MG63 (cell line): ENCODE data around the gene HSPA1B. TPM values are rescaled to one million over a fixed set of nuclear protein-coding genes. Genes with fewer than 3 reads are reported as not detected.
"Not testable (repeated sequence)": the region's sequence is repeated elsewhere in the genome, so short reads cannot be mapped to it uniquely, and the experiment has no call there.

ENCODE experiments used
- DNase-seq: peaks from one replicate; pipeline ENCODE4 v3.0.0-alpha.2; 2020
- H3K27me3 ChIP-seq: fragments of 250-450 bp; sonication (Bioruptor Pico); 2 replicates; pipeline ENCODE4 v1.5.1; 2020; ENCODE audit warnings: mild to moderate bottlenecking, moderate library complexity
- H3K36me3 ChIP-seq: fragments of 250-450 bp; sonication (Bioruptor Pico); 2 replicates; pipeline ENCODE4 v1.5.1; 2020; ENCODE audit warnings: mild to moderate bottlenecking, moderate library complexity
- H3K4me3 ChIP-seq: fragments of 250-450 bp; sonication (Bioruptor Pico); 2 replicates; pipeline ENCODE4 v1.5.1; 2020; ENCODE audit warnings: mild to moderate bottlenecking, moderate library complexity
- H3K9me3 ChIP-seq: fragments of 250-450 bp; sonication (Bioruptor Pico); 2 replicates; pipeline ENCODE4 v1.5.1; 2020; ENCODE audit warnings: mild to moderate bottlenecking, moderate library complexity
- total RNA-seq: library from RNA; depleted of rRNA; stranded (reverse); fragments of >200 nt; shearing (Covaris generic); gene quantifications from 2 replicates; pipeline ENCODE4 v1.2.3, GENCODE V29; 2014; ENCODE audit warnings: low replicate concordance

Gene HSPA1B
- total RNA-seq, 1 experiment from 2014 or later = 72.1 TPM

GRCh38 chr6:31794866-31795615 is 32.5 kb upstream of the HSPA1B start:
- Histone ChIP-seq H3K9me3 (no peaks in the 10 kb centered on the region), H3K4me3 (peak overlapping the region; percentile 85), H3K36me3 (peaks cover 8% of the 10 kb centered on the region), H3K27me3 (no peaks in the 10 kb centered on the region)
- no peak for DNase-seq

DNA sequence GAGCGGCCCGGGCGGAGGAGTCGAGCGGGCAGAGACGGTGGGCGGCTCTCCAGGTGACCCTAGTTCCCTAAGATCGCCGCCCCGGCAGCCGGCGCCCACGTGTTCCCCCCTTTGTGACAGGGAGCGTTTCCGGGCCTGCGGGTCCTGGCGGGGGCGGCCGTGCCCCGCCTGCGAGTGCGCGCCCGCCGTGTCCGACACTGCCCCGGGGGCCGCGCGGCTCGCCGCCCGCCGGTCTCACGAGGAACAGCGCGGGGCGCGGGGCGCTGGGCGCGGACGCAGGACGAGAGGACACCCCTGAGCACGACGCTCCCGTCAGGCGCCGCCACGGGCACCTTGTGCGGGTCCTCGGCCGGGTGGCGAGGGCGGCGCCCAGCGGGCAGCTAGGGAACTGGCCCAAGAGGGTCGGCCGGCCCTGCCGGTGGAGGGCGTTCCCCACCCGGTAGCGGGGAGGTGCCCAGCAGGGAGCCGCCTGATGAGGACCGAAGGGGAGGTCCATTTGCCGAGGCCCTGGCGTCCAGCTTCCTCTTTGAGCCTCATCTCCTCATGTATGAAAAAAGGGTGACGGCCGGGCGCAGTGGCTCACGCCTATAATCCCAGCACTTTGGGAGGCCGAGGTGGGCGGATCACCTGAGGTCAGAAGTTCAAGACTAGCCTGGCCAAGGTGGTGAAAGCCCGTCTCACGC is 31.8 kb upstream of the HSPA1B start, which contains the start of gene VARS1:
Gene VARS1, minus strand, starts transcription at position 137 of the 683 bp plus-strand sequence. CDS start 535 bp downstream, outside the sequence.
- Histone ChIP-seq H3K27me3 (no peaks in the 10 kb centered on the region), H3K9me3 (no peaks in the 10 kb centered on the region), H3K4me3 (peak within 1 kb of the TSS; percentile 85), H3K36me3 (peaks cover 6% of the 10 kb centered on the region)
- DNase-seq = peak; percentile 90

DNA sequence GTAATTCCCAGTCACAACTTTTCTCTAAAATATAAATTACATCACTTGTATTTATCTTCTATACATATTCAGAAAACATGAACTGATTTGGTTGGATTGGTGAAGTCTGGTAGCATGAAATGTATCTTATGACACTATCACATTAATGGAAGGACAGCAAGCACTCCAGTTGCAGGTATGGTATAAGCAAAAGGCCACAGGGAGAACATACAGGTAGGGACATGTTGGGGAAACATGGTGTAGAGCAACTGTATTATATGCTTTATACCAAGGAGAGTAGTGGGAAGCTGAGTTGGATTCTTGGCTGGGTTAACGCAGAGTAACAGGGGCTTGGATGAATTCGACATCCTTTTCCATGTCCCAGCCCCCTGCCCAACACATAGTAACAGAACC is 30.5 kb upstream of the HSPA1B start:
- Histone ChIP-seq H3K9me3 (no peaks in the 10 kb centered on the region), H3K27me3 (no peaks in the 10 kb centered on the region), H3K4me3 (no peak overlapping the region), H3K36me3 (no peaks in the 10 kb centered on the region; the same call in 1 of the 2 replicates)
- DNase-seq = no peak

DNA sequence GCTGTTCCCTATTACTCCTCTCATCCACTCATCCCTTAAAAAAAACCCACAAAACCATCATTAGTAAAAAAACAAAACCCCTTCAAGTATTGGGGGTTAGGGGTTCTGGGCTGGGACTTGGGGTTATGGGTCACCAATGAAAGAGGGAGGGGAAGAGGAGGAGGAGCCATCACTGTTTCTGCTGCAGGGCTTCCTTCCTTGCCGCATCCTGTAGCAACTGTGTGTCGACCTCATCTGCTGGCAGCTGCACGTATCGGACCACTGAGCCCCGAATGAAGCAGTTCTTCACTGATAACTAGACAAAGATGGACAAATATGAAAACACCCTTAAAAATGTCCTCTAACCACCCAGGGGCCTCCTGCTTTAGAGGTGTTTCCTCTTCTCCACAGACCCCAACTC is 29.9 kb upstream of the HSPA1B start:
- no peaks in the 10 kb centered on the region for H3K27me3 ChIP-seq
- no peaks in the 10 kb centered on the region for H3K9me3 ChIP-seq
- no peak overlapping the region for H3K4me3 ChIP-seq
- DNase-seq = no peak
- H3K36me3 ChIP-seq = no peaks in the 10 kb centered on the region; the same call in 1 of the 2 replicates

GRCh38 chr6:31799781-31800180 is 27.8 kb upstream of the HSPA1B start:
- H3K9me3 ChIP-seq = no peaks in the 10 kb centered on the region
- no peaks in the 10 kb centered on the region for H3K27me3 ChIP-seq
- peak; percentile 74 for DNase-seq
- H3K4me3 ChIP-seq = no peak overlapping the region
- H3K36me3 ChIP-seq = no peaks in the 10 kb centered on the region

DNA sequence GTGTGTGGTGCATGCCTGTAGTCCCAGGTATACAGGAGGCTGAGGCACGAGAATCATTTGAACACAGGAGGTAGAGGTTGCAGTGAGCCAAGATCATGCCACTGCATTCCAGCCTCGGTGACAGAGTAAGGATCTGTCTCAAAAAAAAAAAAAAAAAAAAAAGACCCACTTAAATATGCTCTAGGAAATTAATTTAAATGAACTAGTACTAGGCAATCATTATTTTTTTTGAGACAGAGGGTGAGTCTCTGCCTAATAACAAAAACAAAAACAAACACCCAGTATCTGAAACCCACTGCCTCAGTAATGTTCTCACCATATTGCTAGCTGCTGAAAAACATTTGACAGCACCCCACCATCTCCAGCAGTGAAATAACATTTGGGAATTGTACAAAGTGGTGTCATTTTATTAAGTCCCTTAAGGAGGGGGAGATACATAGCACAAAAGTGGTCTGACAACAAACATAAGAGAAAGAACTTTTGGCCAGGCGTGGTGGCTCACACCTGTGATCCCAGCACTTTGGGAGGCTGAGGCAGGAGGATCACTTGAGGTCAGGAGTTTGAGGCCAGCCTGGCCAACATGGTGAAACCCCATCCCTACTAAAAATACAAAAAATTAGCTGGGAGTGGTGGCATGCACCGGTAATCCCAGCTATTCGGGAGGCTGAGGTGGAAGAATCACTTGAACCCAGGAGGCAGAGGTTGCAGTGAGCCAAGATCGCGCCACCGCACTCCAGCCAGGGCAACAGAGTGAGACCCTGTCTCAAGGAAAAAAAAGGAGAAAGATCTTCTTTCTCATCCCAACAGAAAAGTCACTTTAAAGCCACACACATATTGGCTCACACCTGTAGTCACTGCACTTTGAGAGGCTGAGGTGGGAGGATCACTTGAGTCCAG is 26.3 kb upstream of the HSPA1B start:
- not testable (repeated sequence) for H3K9me3 ChIP-seq, H3K36me3 ChIP-seq, H3K27me3 ChIP-seq, DNase-seq, H3K4me3 ChIP-seq

DNA sequence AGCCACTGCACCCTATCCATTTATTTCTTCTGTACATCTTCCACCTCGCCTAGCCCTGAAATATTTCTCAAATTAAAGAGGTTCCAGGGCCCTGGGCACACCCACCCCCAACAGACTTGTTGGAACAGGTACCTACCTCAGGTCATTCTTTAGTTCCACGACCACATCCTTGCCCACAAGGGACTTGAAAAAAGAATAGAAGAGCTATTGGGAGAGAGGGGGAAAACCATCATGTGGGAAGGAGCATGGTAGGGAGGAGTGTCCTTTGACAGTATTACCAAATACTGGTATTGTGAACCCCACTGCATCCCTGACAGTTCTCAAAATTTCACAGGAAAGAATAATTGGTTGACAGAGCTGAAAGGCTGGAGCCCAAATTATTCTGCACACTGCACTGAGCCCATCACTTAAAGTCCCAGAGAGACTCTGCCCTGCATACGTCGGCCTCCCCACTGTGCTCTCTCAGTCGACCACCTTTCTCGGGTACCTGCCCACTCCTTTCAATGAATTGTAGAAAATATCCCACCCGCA is 21.5 kb upstream of the HSPA1B start:
- peak overlapping the region; percentile 79 for H3K4me3 ChIP-seq
- DNase-seq = no peak
- no peaks in the 10 kb centered on the region for H3K36me3 ChIP-seq
- H3K9me3 ChIP-seq = no peaks in the 10 kb centered on the region
- no peaks in the 10 kb centered on the region for H3K27me3 ChIP-seq

DNA sequence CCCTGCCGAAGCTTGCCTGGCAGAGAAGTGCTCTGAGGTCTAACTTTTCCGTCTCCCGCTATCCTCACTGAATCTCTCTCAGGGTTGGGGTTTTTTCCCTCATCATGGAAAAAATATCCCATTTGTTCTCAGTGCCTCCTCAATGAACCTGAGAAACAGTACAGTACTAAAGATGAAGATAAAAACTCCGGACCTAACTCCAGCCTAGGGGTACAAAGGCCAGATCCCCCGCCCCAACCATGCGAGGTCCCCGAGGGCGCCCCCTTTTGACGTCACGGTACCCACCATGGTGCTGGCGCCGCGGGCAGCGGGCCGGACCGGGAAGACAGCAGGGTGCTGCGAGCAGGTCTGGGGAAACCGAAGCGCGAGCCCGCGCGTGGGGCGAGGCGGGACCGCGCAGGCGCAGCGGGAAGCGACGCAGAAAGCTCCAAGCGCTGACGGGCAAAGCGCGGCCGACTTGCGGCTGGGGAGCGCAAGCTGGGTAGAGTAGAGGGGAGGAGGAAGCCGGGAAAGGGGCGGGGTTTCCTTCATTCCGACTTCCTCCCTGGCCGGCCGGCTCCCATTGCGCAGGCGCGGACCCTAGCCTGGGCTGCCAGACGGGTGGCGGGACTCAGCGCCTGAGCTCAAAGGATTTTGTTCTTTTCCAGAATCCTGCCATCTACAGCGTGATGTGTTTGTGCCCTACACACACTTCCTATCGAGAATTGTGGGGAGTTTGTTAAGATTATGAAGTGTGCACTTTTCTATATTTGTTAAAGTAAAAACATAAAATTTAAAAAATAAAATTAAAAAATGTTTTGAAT is 20.9 kb upstream of the HSPA1B start, which contains the start of gene LSM2:
Gene LSM2, minus strand, starts transcription at position 497 of the 803 bp plus-strand sequence. Its CDS starts 209 bp downstream, at position 288.
- Histone ChIP-seq H3K27me3 (no peaks in the 10 kb centered on the region), H3K36me3 (no peaks in the 10 kb centered on the region), H3K4me3 (peak within 1 kb of the TSS; percentile 79), H3K9me3 (no peaks in the 10 kb centered on the region)
- DNase-seq = peak; percentile 92

GRCh38 chr6:31808599-31808998 is 18.9 kb upstream of the HSPA1B start:
- H3K36me3 ChIP-seq, H3K27me3 ChIP-seq, H3K4me3 ChIP-seq, H3K9me3 ChIP-seq, DNase-seq: not testable (repeated sequence)

DNA sequence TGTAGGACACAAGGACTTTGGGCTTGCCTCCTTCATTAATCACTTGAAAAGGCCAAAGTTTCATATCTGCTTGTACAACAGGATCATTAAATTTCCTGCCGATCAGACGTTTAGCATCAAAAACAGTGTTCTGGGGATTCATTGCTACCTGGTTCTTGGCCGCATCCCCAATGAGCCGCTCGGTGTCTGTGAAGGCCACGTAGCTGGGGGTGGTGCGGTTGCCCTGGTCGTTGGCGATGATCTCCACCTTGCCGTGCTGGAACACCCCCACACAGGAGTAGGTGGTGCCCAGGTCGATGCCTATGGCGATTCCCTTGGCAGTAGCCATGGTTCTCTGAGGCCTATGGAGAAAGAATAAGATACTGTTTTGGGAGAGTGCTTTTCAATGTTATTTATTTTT is 15.9 kb upstream of the HSPA1B start:
- H3K36me3 ChIP-seq = no peaks in the 10 kb centered on the region
- H3K4me3 ChIP-seq = no peak overlapping the region
- no peak for DNase-seq
- no peaks in the 10 kb centered on the region for H3K9me3 ChIP-seq
- no peaks in the 10 kb centered on the region for H3K27me3 ChIP-seq

DNA sequence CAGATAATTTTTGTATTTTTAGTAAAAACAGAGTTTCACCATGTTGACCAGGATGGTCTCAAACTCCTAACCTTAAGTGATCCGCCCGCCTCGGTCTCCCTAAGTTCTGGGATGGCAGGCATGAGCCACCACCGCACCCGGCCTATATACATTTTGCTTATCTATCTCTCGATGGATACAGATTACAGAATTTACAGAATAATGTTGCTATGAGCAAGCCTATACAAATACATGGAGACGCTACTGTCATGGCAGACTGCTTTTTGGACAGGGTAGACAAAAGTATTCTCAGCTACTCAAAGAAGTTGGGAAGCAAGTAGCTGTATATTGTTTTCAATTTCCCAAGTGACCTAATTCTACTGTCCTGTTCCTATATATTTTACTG is 14.1 kb upstream of the HSPA1B start:
- Histone ChIP-seq H3K9me3 (no peaks in the 10 kb centered on the region), H3K27me3 (no peaks in the 10 kb centered on the region), H3K4me3 (peak overlapping the region; percentile 37), H3K36me3 (no peaks in the 10 kb centered on the region)
- no peak for DNase-seq

- no peaks in the 10 kb centered on the region for H3K9me3 ChIP-seq
- peak overlapping the region; percentile 66 for H3K4me3 ChIP-seq
- DNase-seq = peak; percentile 96
- no peaks in the 10 kb centered on the region; the same call in 1 of the 2 replicates for H3K36me3 ChIP-seq
- no peaks in the 10 kb centered on the region for H3K27me3 ChIP-seq
These were observed 12.9 kb upstream of the HSPA1B start for GRCh38 chr6:31814677-31815024.

- no peaks in the 10 kb centered on the region; the same call in 1 of the 2 replicates for H3K36me3 ChIP-seq
- H3K4me3 ChIP-seq = peak within 1 kb of the TSS; percentile 66
- H3K9me3 ChIP-seq = no peaks in the 10 kb centered on the region
- no peaks in the 10 kb centered on the region for H3K27me3 ChIP-seq
- DNase-seq = peak; percentile 93
These were observed 12.3 kb upstream of the HSPA1B start, which contains the start of the genes HSPA1A and HSPA1L for GRCh38 chr6:31815025-31815838. Gene HSPA1A (plus strand): TSS chr6:31815543. CDS start chr6:31815757, 214 bp downstream. Gene HSPA1L (minus strand): TSS chr6:31815283. CDS start chr6:31811972, 3,311 bp downstream.

- peak overlapping the region; percentile 54 for H3K4me3 ChIP-seq
- H3K27me3 ChIP-seq, DNase-seq, H3K36me3 ChIP-seq, H3K9me3 ChIP-seq: not testable (repeated sequence)
These were observed 10.2 kb upstream of the HSPA1B start for GRCh38 chr6:31817133-31817928.
